Progenitor cell of endocrine pancreas (in vitro differentiated cells): ENCODE measurements around the gene POU5F1. TPM values are rescaled to one million over a fixed set of nuclear protein-coding genes. Genes with fewer than 3 reads are reported as not detected.
A peak's percentile ranks its signal among the peaks of the same experiment; 100 is the strongest.
"Not testable (repeated sequence)": the region's sequence is repeated elsewhere in the genome, so short reads cannot be mapped to it uniquely, and the experiment has no call there.

Source experiments
- DNase-seq: peaks from one replicate; pipeline ENCODE4 v3.0.0; 2021; ENCODE audit warnings: low spot score; ENCODE audit not compliant: unreplicated experiment
- H3K27ac Mint-ChIP-seq: 2 replicates; pipeline ENCODE4 v1.8.0; 2021; ENCODE audit warnings: mild to moderate bottlenecking, moderate library complexity, mixed read lengths
- H3K27me3 Mint-ChIP-seq: 2 replicates; pipeline ENCODE4 v1.8.0; 2021; ENCODE audit warnings: mixed read lengths
- H3K36me3 Mint-ChIP-seq: 2 replicates; pipeline ENCODE4 v1.8.0; 2022; ENCODE audit warnings: mixed read lengths; ENCODE audit not compliant: insufficient read depth
- H3K4me1 Mint-ChIP-seq: 2 replicates; pipeline ENCODE4 v1.8.0; 2021; ENCODE audit warnings: low read depth, mixed read lengths
- H3K4me3 Mint-ChIP-seq: 2 replicates; pipeline ENCODE4 v1.8.0; 2021; ENCODE audit warnings: low read depth, mild to moderate bottlenecking, moderate library complexity, mixed read lengths
- H3K9me3 Mint-ChIP-seq: 2 replicates; pipeline ENCODE4 v1.8.0; 2021; ENCODE audit warnings: low read depth, mixed read lengths
- CTCF ChIP-seq: fragments of 200-600 bp; sonication (generic); IDR thresholded peaks from one replicate; pipeline ENCODE4 v1.5.0; 2021; ENCODE audit warnings: antibody characterized with exemption, mild to moderate bottlenecking; ENCODE audit not compliant: unreplicated experiment
- total RNA-seq: library from RNA; stranded (reverse); gene quantifications from 2 replicates; pipeline ENCODE4 v1.2.1, GENCODE V29; 2021

The POU5F1 gene
- total RNA-seq, 1 donor from 2014 or later, result 1.6 TPM

- H3K36me3 Mint-ChIP-seq, result no peaks in the 10 kb centered on the region
- H3K27me3 Mint-ChIP-seq, result no peaks in the 10 kb centered on the region
- no peaks in the 10 kb centered on the region for H3K9me3 Mint-ChIP-seq
- no peak overlapping the region for H3K4me3 Mint-ChIP-seq
- no peak overlapping the region for H3K27ac Mint-ChIP-seq
- DNase-seq, result no peak
- peaks cover 8% of the 10 kb centered on the region for H3K4me1 Mint-ChIP-seq
- no peak for TF ChIP-seq CTCF
These were observed 17.3 kb upstream of the POU5F1 start for GRCh38 chr6:31187780-31188194.

GRCh38 chr6:31186052-31186734 is 15.7 kb upstream of the POU5F1 start:
- no peaks in the 10 kb centered on the region for H3K27me3 Mint-ChIP-seq
- peak overlapping the region; percentile 75 for H3K27ac Mint-ChIP-seq
- no peak overlapping the region for H3K4me3 Mint-ChIP-seq
- no peaks in the 10 kb centered on the region for H3K9me3 Mint-ChIP-seq
- TF ChIP-seq CTCF, result no peak
- no peaks in the 10 kb centered on the region for H3K36me3 Mint-ChIP-seq
- DNase-seq, result no peak
- H3K4me1 Mint-ChIP-seq, result peaks cover 8% of the 10 kb centered on the region

- not testable (repeated sequence) for DNase-seq, H3K4me3 Mint-ChIP-seq, H3K9me3 Mint-ChIP-seq
These were observed 15.2 kb upstream of the POU5F1 start for GRCh38 chr6:31185695-31186051.

GRCh38 chr6:31183859-31184258 is 13.4 kb upstream of the POU5F1 start:
- H3K9me3 Mint-ChIP-seq, H3K4me1 Mint-ChIP-seq, DNase-seq, H3K27ac Mint-ChIP-seq, H3K36me3 Mint-ChIP-seq, H3K27me3 Mint-ChIP-seq, H3K4me3 Mint-ChIP-seq: not testable (repeated sequence)

More at GRCh38 chr6:31185695-31186051, 15.2 kb upstream of the POU5F1 start:
- H3K27ac Mint-ChIP-seq, H3K4me1 Mint-ChIP-seq, H3K27me3 Mint-ChIP-seq, H3K36me3 Mint-ChIP-seq: not testable (repeated sequence)

GRCh38 chr6:31183287-31183686 is 12.8 kb upstream of the POU5F1 start:
- not testable (repeated sequence) for H3K4me3 Mint-ChIP-seq, H3K4me1 Mint-ChIP-seq

GRCh38 chr6:31180500-31180899 is 10.0 kb upstream of the POU5F1 start:
- Mint-ChIP-seq H3K4me3 (no peak overlapping the region), H3K27me3 (peaks cover 8% of the 10 kb centered on the region), H3K36me3 (no peaks in the 10 kb centered on the region), H3K27ac (no peak overlapping the region), H3K4me1 (peaks cover 2% of the 10 kb centered on the region), H3K9me3 (no peaks in the 10 kb centered on the region)
- no peak for DNase-seq
- TF ChIP-seq CTCF, result no peak

More at GRCh38 chr6:31183287-31183686, 12.8 kb upstream of the POU5F1 start:
- not testable (repeated sequence) for H3K9me3 Mint-ChIP-seq, H3K36me3 Mint-ChIP-seq, H3K27me3 Mint-ChIP-seq, DNase-seq, H3K27ac Mint-ChIP-seq

- DNase-seq, result no peak
- H3K36me3 Mint-ChIP-seq, result no peaks in the 10 kb centered on the region
- H3K9me3 Mint-ChIP-seq, result no peaks in the 10 kb centered on the region
- no peak for TF ChIP-seq CTCF
- H3K4me3 Mint-ChIP-seq, result no peak overlapping the region
- H3K27ac Mint-ChIP-seq, result no peak overlapping the region
- H3K4me1 Mint-ChIP-seq, result peaks cover 2% of the 10 kb centered on the region
- peaks cover 8% of the 10 kb centered on the region for H3K27me3 Mint-ChIP-seq
These were observed 9.4 kb upstream of the POU5F1 start for GRCh38 chr6:31179896-31180295.
